AG04450 (cell line): ENCODE measurements around the gene CERCAM. TPM values are rescaled to one million over a fixed set of nuclear protein-coding genes. Genes with fewer than 3 reads are reported as not detected.
A peak's percentile ranks its signal among the peaks of the same experiment; 100 is the strongest.
"Not testable (repeated sequence)": the region's sequence is repeated elsewhere in the genome, so short reads cannot be mapped to it uniquely, and the experiment has no call there.

ENCODE experiments used
- CTCF ChIA-PET: fragments of 300-600, 350-600 bp; formaldehyde crosslinking; extraction: SDS; loops from one replicate; lab custom pipeline; 2022; ENCODE audit warnings: antibody characterized with exemption, inconsistent platforms; lab: Charles Lee
- POLR2A ChIA-PET: fragments of 350-600 bp; formaldehyde crosslinking; extraction: SDS; loops from one replicate; lab custom pipeline; 2021; ENCODE audit warnings: antibody characterized with exemption, inconsistent platforms; lab: Yijun Ruan, JAX
- DNase-seq: peaks from one replicate; pipeline ENCODE4 v3.0.0-alpha.2; 2011; ENCODE audit warnings: low read depth, low spot score
- H3K27ac ChIP-seq: one replicate; pipeline ENCODE4 v1.5.1; 2012; ENCODE audit warnings: low read depth, low read length, control low read depth
- H3K27me3 ChIP-seq: one replicate; pipeline ENCODE4 v1.6.0; 2012; ENCODE audit warnings: low read length; ENCODE audit not compliant: control insufficient read depth, insufficient read depth
- H3K4me3 ChIP-seq: 2 replicates; pipeline ENCODE4 v1.5.1; 2011; ENCODE audit warnings: mild to moderate bottlenecking, low read depth, low read length, control low read depth
- H3K9me3 ChIP-seq: 2 replicates; pipeline ENCODE4 v1.5.1; 2012; ENCODE audit warnings: low read length; ENCODE audit not compliant: control insufficient read depth, insufficient read depth
- CTCF ChIP-seq: IDR thresholded peaks from 2 replicates; pipeline ENCODE4 v1.5.1; 2011; ENCODE audit warnings: low read depth, low read length, control low read depth, inconsistent platforms
- polyA plus RNA-seq: library from polyadenylated mRNA; depleted of rRNA; stranded (reverse); fragments of >200 nt; gene quantifications from 2 replicates; pipeline ENCODE4 v1.2.3, GENCODE V29; 2011

Gene CERCAM
- polyA plus RNA-seq, 1 experiment, result 54.9 TPM

GRCh38 chr9:128435611-128436010 is 15.0 kb downstream of the CERCAM start:
- POLR2A ChIA-PET, result no interaction called here
- H3K27me3 ChIP-seq, result no peaks in the 10 kb centered on the region
- H3K4me3 ChIP-seq, result no peak overlapping the region
- H3K9me3 ChIP-seq, result no peaks in the 10 kb centered on the region
- H3K27ac ChIP-seq, result no peak overlapping the region
- TF ChIP-seq CTCF, result no peak
- CTCF ChIA-PET, result interaction anchor here (1.0 kb wide), 1 partner anchor 141 kb away, joined by 3 read pairs; no protein-coding TSS in a partner anchor
- no peak for DNase-seq

- Histone ChIP-seq H3K27me3 (no peaks in the 10 kb centered on the region), H3K4me3 (no peak overlapping the region), H3K27ac (no peak overlapping the region), H3K9me3 (no peaks in the 10 kb centered on the region)
- ChIA-PET POLR2A (interaction anchor here (0.9 to 1.3 kb wide), 3 partner anchors 18 to 116 kb away, joined by 3 to 4 read pairs (median 4); partner anchors contain the start of gene ODF2), CTCF (interaction anchor here (0.5 to 1.9 kb wide), 30 partner anchors 9 to 144 kb away, joined by 3 to 30 read pairs (median 5); partner anchors contain the start of gene CERCAM)
- TF ChIP-seq CTCF, result peak; percentile 94
- DNase-seq, result peak; percentile 56
Measured at GRCh38 chr9:128438343-128439109, 17.9 kb downstream of the CERCAM start.

- POLR2A ChIA-PET, result interaction anchor here (1.0 to 1.3 kb wide), 2 partner anchors 112 to 115 kb away, joined by 3 to 4 read pairs; no protein-coding TSS in a partner anchor
Measured at GRCh38 chr9:128439273-128439672, 18.6 kb downstream of the CERCAM start.

GRCh38 chr9:128442150-128442549 is 21.5 kb downstream of the CERCAM start:
- CTCF ChIA-PET, result interaction anchor here (1.6 kb wide), 1 partner anchor 80 kb away, joined by 4 read pairs; no protein-coding TSS in a partner anchor

More at GRCh38 chr9:128439273-128439672, 18.6 kb downstream of the CERCAM start:
- no peak overlapping the region for H3K27ac ChIP-seq
- TF ChIP-seq CTCF, result no peak
- no peak for DNase-seq
- no peak overlapping the region for H3K4me3 ChIP-seq
- no peaks in the 10 kb centered on the region for H3K9me3 ChIP-seq
- CTCF ChIA-PET, result interaction anchor here (0.5 to 1.9 kb wide), 28 partner anchors 8 to 145 kb away, joined by 3 to 30 read pairs (median 6); partner anchors contain the start of gene CERCAM
- H3K27me3 ChIP-seq, result no peaks in the 10 kb centered on the region

GRCh38 chr9:128446505-128446904 is 25.8 kb downstream of the CERCAM start:
- POLR2A ChIA-PET, result not testable (repeated sequence)
- CTCF ChIA-PET, result interaction anchor here (2.3 kb wide), 1 partner anchor 8 kb away, joined by 17 read pairs; no protein-coding TSS in a partner anchor

More at GRCh38 chr9:128442150-128442549, 21.5 kb downstream of the CERCAM start:
- TF ChIP-seq CTCF, result no peak
- POLR2A ChIA-PET, result no interaction called here
- H3K27me3 ChIP-seq, result no peaks in the 10 kb centered on the region
- H3K9me3 ChIP-seq, result no peaks in the 10 kb centered on the region
- no peak overlapping the region for H3K4me3 ChIP-seq
- DNase-seq, result no peak
- no peak overlapping the region for H3K27ac ChIP-seq

More at GRCh38 chr9:128446505-128446904, 25.8 kb downstream of the CERCAM start:
- H3K27ac ChIP-seq, H3K9me3 ChIP-seq, H3K27me3 ChIP-seq, DNase-seq, H3K4me3 ChIP-seq: not testable (repeated sequence)
